Measurements from ENCODE around the gene RAX2.

The RAX2 gene

DNA sequence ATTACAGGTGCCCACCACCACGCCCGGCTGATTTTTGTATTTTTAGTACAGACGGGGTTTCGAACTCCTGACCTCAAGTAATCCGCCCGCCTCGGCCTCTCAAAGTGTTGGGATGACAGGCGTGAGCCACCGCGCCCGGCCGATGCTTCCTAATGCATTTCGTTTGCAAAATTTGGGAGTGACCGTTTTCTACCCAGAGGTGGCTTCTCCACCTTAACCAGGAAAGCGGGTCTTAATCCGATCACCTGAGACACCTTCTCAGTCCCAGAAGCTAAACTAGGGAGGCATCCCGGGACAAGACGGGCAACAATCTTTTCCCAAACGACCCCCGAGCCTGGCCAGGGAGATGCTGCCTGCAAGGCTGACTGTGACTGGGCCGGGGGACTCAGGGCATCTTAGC is 29.0 kb upstream of the RAX2 start:
- Histone ChIP-seq H2BK12ac (ENCODE audit: low read length) (no peak overlapping the region), H3K36me3 (ENCODE audit: control insufficient read depth in 1 of 2, insufficient read depth in 2 of 2, low read length in 2 of 2) (no peaks in the 10 kb centered on the region), H4K12ac (ENCODE audit: low read depth, low read length) (no peak overlapping the region), H3K4me3 (ENCODE audit: low read depth, low read length) (peak overlapping the region; percentile 20), H3K9ac (ENCODE audit: low read length) (no peak overlapping the region), H3K18ac (ENCODE audit: low read length) (no peak overlapping the region), H4K91ac (ENCODE audit: low read depth, low read length) (no peak overlapping the region), H3K27me3 (ENCODE audit: insufficient read depth, low read length) (peaks cover 12% of the 10 kb centered on the region), H3K79me1 (ENCODE audit: low read length) (no peaks in the 10 kb centered on the region), H2BK5ac (ENCODE audit: low read depth, low read length, poor library complexity) (no peak overlapping the region), H2AK5ac (ENCODE audit: low read length) (no peak overlapping the region), H2BK120ac (ENCODE audit: insufficient read depth, low read length, poor library complexity) (no peak overlapping the region), H3K4me2 (ENCODE audit: low read length) (no peak overlapping the region), H3K14ac (ENCODE audit: low read length) (no peak overlapping the region), H3K9me3 (ENCODE audit: insufficient read depth, low read depth, low read length) (no peaks in the 10 kb centered on the region), H3K27ac (ENCODE audit: low read depth, low read length) (no peak overlapping the region), H3K79me2 (ENCODE audit: control insufficient read depth, insufficient read depth, low read length, poor library complexity) (no peaks in the 10 kb centered on the region), H4K8ac (ENCODE audit: low read depth, low read length) (no peak overlapping the region), H3K23ac (ENCODE audit: low read length) (no peak overlapping the region), H3K4me1 (ENCODE audit: control insufficient read depth in 1 of 2, insufficient read depth in 2 of 2, low read length in 2 of 2) (no peaks in the 10 kb centered on the region), H3K4ac (ENCODE audit: low read depth, low read length) (no peak overlapping the region), H2AFZ (ENCODE audit: insufficient read depth, low read length, poor library complexity) (no peak overlapping the region)
- WGBS (ENCODE audit: extremely low coverage, insufficient coverage, insufficient read length): no CpG with 5 or more reads among the region's 21 CpGs
- DNase-seq: no peak

DNA sequence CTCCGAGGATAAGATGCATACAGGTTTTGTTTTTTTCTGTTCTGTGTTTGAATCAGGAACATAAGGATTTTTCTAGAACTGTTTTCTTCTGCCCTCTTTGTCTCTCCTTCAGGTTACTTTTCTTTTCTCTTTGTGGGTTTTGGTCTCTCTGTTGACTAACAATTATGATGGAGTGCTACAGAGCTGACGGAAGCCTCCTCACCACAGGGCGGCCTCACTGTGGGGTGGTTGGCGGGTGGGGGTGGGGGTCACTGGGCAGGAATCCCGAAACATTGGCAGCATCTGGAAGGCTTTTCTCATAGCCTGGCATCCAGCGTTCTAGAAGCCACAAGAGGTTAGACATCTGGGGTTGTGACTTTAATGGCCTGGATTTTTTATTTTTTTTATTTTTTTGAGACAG is 26.1 kb upstream of the RAX2 start:
- H3K14ac ChIP-seq (ENCODE audit: low read length): no peak overlapping the region
- no peak overlapping the region for H3K9ac ChIP-seq (ENCODE audit: low read length)
- H3K4me3 ChIP-seq (ENCODE audit: low read depth, low read length): no peak overlapping the region
- H3K4me2 ChIP-seq (ENCODE audit: low read length): no peak overlapping the region
- H3K27ac ChIP-seq (ENCODE audit: low read depth, low read length): no peak overlapping the region
- H3K9me3 ChIP-seq (ENCODE audit: insufficient read depth, low read depth, low read length): peaks cover 2% of the 10 kb centered on the region
- H3K18ac ChIP-seq (ENCODE audit: low read length): no peak overlapping the region
- WGBS (ENCODE audit: extremely low coverage, insufficient coverage, insufficient read length): no CpG with 5 or more reads among the region's 6 CpGs
- H4K8ac ChIP-seq (ENCODE audit: low read depth, low read length): no peak overlapping the region
- DNase-seq: no peak
- H3K36me3 ChIP-seq (ENCODE audit: control insufficient read depth in 1 of 2, insufficient read depth in 2 of 2, low read length in 2 of 2): no peaks in the 10 kb centered on the region
- H2BK12ac ChIP-seq (ENCODE audit: low read length): no peak overlapping the region
- H3K4ac ChIP-seq (ENCODE audit: low read depth, low read length): no peak overlapping the region
- H2BK5ac ChIP-seq (ENCODE audit: low read depth, low read length, poor library complexity): no peak overlapping the region
- no peaks in the 10 kb centered on the region for H3K4me1 ChIP-seq (ENCODE audit: control insufficient read depth in 1 of 2, insufficient read depth in 2 of 2, low read length in 2 of 2)
- no peak overlapping the region for H2AFZ ChIP-seq (ENCODE audit: insufficient read depth, low read length, poor library complexity)
- no peak overlapping the region for H2AK5ac ChIP-seq (ENCODE audit: low read length)
- H2BK120ac ChIP-seq (ENCODE audit: insufficient read depth, low read length, poor library complexity): no peak overlapping the region
- H3K27me3 ChIP-seq (ENCODE audit: insufficient read depth, low read length): peaks cover 12% of the 10 kb centered on the region
- no peaks in the 10 kb centered on the region for H3K79me1 ChIP-seq (ENCODE audit: low read length)
- no peaks in the 10 kb centered on the region for H3K79me2 ChIP-seq (ENCODE audit: control insufficient read depth, insufficient read depth, low read length, poor library complexity)
- no peak overlapping the region for H3K23ac ChIP-seq (ENCODE audit: low read length)
- no peak overlapping the region for H4K12ac ChIP-seq (ENCODE audit: low read depth, low read length)
- no peak overlapping the region for H4K91ac ChIP-seq (ENCODE audit: low read depth, low read length)

DNA sequence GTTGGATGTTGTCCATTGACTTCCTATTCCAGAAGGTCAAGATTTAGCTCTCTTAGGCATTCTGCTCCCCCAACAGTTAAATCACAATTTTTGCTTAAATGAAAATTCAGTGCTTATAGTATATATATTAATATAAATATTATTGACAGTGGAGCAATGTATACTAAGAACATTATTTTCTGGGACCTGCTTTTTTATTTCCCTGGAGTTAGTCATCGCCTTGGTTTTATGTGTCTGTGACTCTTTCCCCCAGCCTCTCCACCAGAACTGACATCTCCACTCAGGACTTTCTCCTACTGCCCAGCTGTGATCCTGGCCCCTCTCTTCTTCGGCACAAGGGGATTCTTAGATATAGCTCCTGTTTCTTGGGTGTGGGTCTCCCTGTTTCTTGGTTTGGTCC is 24.3 kb upstream of the RAX2 start:
- Histone ChIP-seq H3K18ac (ENCODE audit: low read length) (no peak overlapping the region), H2AFZ (ENCODE audit: insufficient read depth, low read length, poor library complexity) (no peak overlapping the region), H3K4ac (ENCODE audit: low read depth, low read length) (no peak overlapping the region), H3K9ac (ENCODE audit: low read length) (no peak overlapping the region), H3K27ac (ENCODE audit: low read depth, low read length) (no peak overlapping the region), H2BK120ac (ENCODE audit: insufficient read depth, low read length, poor library complexity) (no peak overlapping the region), H3K4me1 (ENCODE audit: control insufficient read depth in 1 of 2, insufficient read depth in 2 of 2, low read length in 2 of 2) (no peaks in the 10 kb centered on the region), H4K91ac (ENCODE audit: low read depth, low read length) (no peak overlapping the region), H3K4me2 (ENCODE audit: low read length) (no peak overlapping the region), H3K9me3 (ENCODE audit: insufficient read depth, low read depth, low read length) (peaks cover 2% of the 10 kb centered on the region), H4K8ac (ENCODE audit: low read depth, low read length) (no peak overlapping the region), H3K79me2 (ENCODE audit: control insufficient read depth, insufficient read depth, low read length, poor library complexity) (no peaks in the 10 kb centered on the region), H3K36me3 (ENCODE audit: control insufficient read depth in 1 of 2, insufficient read depth in 2 of 2, low read length in 2 of 2) (no peaks in the 10 kb centered on the region), H2BK5ac (ENCODE audit: low read depth, low read length, poor library complexity) (no peak overlapping the region), H3K14ac (ENCODE audit: low read length) (no peak overlapping the region), H2AK5ac (ENCODE audit: low read length) (no peak overlapping the region), H3K27me3 (ENCODE audit: insufficient read depth, low read length) (peaks cover 5% of the 10 kb centered on the region), H2BK12ac (ENCODE audit: low read length) (no peak overlapping the region), H3K4me3 (ENCODE audit: low read depth, low read length) (no peak overlapping the region), H4K12ac (ENCODE audit: low read depth, low read length) (no peak overlapping the region), H3K79me1 (ENCODE audit: low read length) (no peaks in the 10 kb centered on the region), H3K23ac (ENCODE audit: low read length) (no peak overlapping the region)
- DNase-seq: no peak
- no CpG with 5 or more reads among the region's 2 CpGs for WGBS (ENCODE audit: extremely low coverage, insufficient coverage, insufficient read length)

DNA sequence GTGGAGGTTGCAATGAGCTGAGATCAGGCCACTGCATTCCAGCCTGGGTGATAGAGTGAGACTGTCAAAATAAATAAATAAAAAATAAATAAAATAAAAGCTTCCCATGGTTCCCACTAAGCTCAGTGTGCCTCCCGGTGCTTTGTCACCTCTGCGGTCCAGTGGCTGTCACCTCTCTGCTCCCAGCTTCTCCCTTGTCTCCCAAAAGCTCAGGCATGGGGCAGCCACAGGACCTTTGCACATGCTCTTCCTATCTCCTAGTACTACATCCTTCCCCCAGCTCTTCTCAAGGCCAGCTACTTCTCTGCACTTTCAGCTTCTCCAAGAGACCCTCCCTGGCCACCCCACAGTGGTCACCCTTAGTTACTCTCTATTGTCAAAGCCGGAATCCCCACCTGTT is 21.8 kb upstream of the RAX2 start:
- no CpG with 5 or more reads among the region's 3 CpGs for WGBS (ENCODE audit: extremely low coverage, insufficient coverage, insufficient read length)
- H4K8ac ChIP-seq (ENCODE audit: low read depth, low read length): no peak overlapping the region
- peaks cover 3% of the 10 kb centered on the region for H3K9me3 ChIP-seq (ENCODE audit: insufficient read depth, low read depth, low read length)
- H3K36me3 ChIP-seq (ENCODE audit: control insufficient read depth in 1 of 2, insufficient read depth in 2 of 2, low read length in 2 of 2): no peaks in the 10 kb centered on the region
- H3K79me1 ChIP-seq (ENCODE audit: low read length): no peaks in the 10 kb centered on the region
- H2BK120ac ChIP-seq (ENCODE audit: insufficient read depth, low read length, poor library complexity): no peak overlapping the region
- no peak overlapping the region for H3K4ac ChIP-seq (ENCODE audit: low read depth, low read length)
- H2AFZ ChIP-seq (ENCODE audit: insufficient read depth, low read length, poor library complexity): no peak overlapping the region
- H3K4me3 ChIP-seq (ENCODE audit: low read depth, low read length): no peak overlapping the region
- H2BK12ac ChIP-seq (ENCODE audit: low read length): no peak overlapping the region
- H3K23ac ChIP-seq (ENCODE audit: low read length): no peak overlapping the region
- H3K4me1 ChIP-seq (ENCODE audit: control insufficient read depth in 1 of 2, insufficient read depth in 2 of 2, low read length in 2 of 2): no peaks in the 10 kb centered on the region
- H3K27ac ChIP-seq (ENCODE audit: low read depth, low read length): no peak overlapping the region
- H3K27me3 ChIP-seq (ENCODE audit: insufficient read depth, low read length): peaks cover 2% of the 10 kb centered on the region
- H3K14ac ChIP-seq (ENCODE audit: low read length): no peak overlapping the region
- no peak overlapping the region for H2BK5ac ChIP-seq (ENCODE audit: low read depth, low read length, poor library complexity)
- no peak overlapping the region for H3K9ac ChIP-seq (ENCODE audit: low read length)
- no peak overlapping the region for H4K12ac ChIP-seq (ENCODE audit: low read depth, low read length)
- H4K91ac ChIP-seq (ENCODE audit: low read depth, low read length): no peak overlapping the region
- H3K18ac ChIP-seq (ENCODE audit: low read length): no peak overlapping the region
- H3K4me2 ChIP-seq (ENCODE audit: low read length): no peak overlapping the region
- DNase-seq: no peak
- H2AK5ac ChIP-seq (ENCODE audit: low read length): no peak overlapping the region
- no peaks in the 10 kb centered on the region for H3K79me2 ChIP-seq (ENCODE audit: control insufficient read depth, insufficient read depth, low read length, poor library complexity)

Measured in trophoblast cell (in vitro differentiated cells and primary cell).